Hepatocyte (in vitro differentiated cells): ENCODE results near the gene UTS2B. TPM values are rescaled to one million over a fixed set of nuclear protein-coding genes. Genes with fewer than 3 reads are reported as not detected.

Experiments used
- DNase-seq: peaks from one replicate; pipeline ENCODE4 v3.0.0-alpha.2; 2016; ENCODE audit warnings: low spot score
- H2AFZ ChIP-seq: fragments of 200-600 bp; sonication (generic); 2 replicates; pipeline ENCODE4 v1.6.0; 2016; ENCODE audit warnings: antibody characterized with exemption, mild to moderate bottlenecking
- H3K27ac ChIP-seq: fragments of 200-600 bp; sonication (generic); 2 replicates; pipeline ENCODE4 v1.5.1; 2016; ENCODE audit warnings: mild to moderate bottlenecking
- H3K27me3 ChIP-seq: fragments of 200-600 bp; sonication (generic); 2 replicates; pipeline ENCODE4 v1.6.1; 2016
- H3K36me3 ChIP-seq: fragments of 200-600 bp; sonication (generic); replicated peaks from 2 replicates; pipeline ENCODE4 v1.5.1; 2016; ENCODE audit warnings: low read depth; ENCODE audit not compliant: insufficient read depth
- H3K4me1 ChIP-seq: fragments of 200-600 bp; sonication (generic); 2 replicates; pipeline ENCODE4 v1.5.1; 2016; ENCODE audit warnings: mild to moderate bottlenecking, moderate library complexity; ENCODE audit not compliant: insufficient read depth
- H3K4me2 ChIP-seq: fragments of 200-600 bp; sonication (generic); 2 replicates; pipeline ENCODE4 v1.6.0; 2016
- H3K4me3 ChIP-seq: fragments of 200-600 bp; sonication (generic); 2 replicates; pipeline ENCODE4 v1.5.1; 2016; ENCODE audit warnings: mild to moderate bottlenecking
- H3K79me2 ChIP-seq: fragments of 200-600 bp; sonication (generic); 2 replicates; pipeline ENCODE4 v1.6.0; 2017; ENCODE audit warnings: mild to moderate bottlenecking
- H3K9me2 ChIP-seq: fragments of 200-600 bp; sonication (generic); replicated peaks from 2 replicates; pipeline ENCODE4 v1.6.0; 2017; ENCODE audit warnings: mild to moderate bottlenecking; ENCODE audit not compliant: insufficient read depth
- H3K9me3 ChIP-seq: fragments of 200-600 bp; sonication (generic); 2 replicates; pipeline ENCODE4 v1.5.1; 2016; ENCODE audit warnings: low read depth, mild to moderate bottlenecking
- H4K20me1 ChIP-seq: fragments of 200-600 bp; sonication (generic); 2 replicates; pipeline ENCODE4 v1.6.0; 2016; ENCODE audit warnings: mild to moderate bottlenecking; ENCODE audit not compliant: insufficient read depth, poor library complexity, severe bottlenecking
- EZH2 ChIP-seq: fragments of 200-600 bp; sonication (generic); IDR thresholded peaks from 2 replicates; pipeline ENCODE4 v1.6.1; 2016; ENCODE audit warnings: antibody characterized with exemption, mild to moderate bottlenecking, borderline replicate concordance
- EZH2phosphoT487 ChIP-seq: fragments of 200-600 bp; sonication (generic); IDR thresholded peaks from one replicate; pipeline ENCODE4 v1.6.1; 2018; ENCODE audit warnings: antibody characterized with exemption, mild to moderate bottlenecking, low read depth, moderate library complexity; ENCODE audit not compliant: unreplicated experiment, severe bottlenecking
- WGBS: methylation state at CpG from one replicate; pipeline ENCODE4 v1.1.6; 2016; ENCODE audit warnings: low lambda C conversion rate; ENCODE audit errors: missing lambda C conversion rate; 5-methylcytosine and 5-hydroxymethylcytosine counted together
- polyA plus RNA-seq: library from polyadenylated mRNA; unstranded; fragments of >200 nt; fragmentation: Nextera tagmentation; extraction: Ambion mirVana; gene quantifications from 2 replicates; pipeline ENCODE4 v1.2.1, GENCODE V29; 2016
- total RNA-seq: library from RNA; depleted of rRNA; stranded (reverse); fragments of >200 nt; gene quantifications from 2 replicates; pipeline ENCODE4 v1.2.3, GENCODE V29; 2014
- TF ChIP-seq, protein P1 (sequence below): fragments of 200-600 bp; sonication (generic); IDR thresholded peaks from 2 replicates; pipeline ENCODE4 v1.5.1; 2016; ENCODE audit warnings: antibody characterized with exemption, mild to moderate bottlenecking; ENCODE audit not compliant: poor library complexity

UTS2B gene
- total and polyA plus RNA-seq, 2 experiments from 2014 or later: 0.07 to 0.19 TPM

DNA sequence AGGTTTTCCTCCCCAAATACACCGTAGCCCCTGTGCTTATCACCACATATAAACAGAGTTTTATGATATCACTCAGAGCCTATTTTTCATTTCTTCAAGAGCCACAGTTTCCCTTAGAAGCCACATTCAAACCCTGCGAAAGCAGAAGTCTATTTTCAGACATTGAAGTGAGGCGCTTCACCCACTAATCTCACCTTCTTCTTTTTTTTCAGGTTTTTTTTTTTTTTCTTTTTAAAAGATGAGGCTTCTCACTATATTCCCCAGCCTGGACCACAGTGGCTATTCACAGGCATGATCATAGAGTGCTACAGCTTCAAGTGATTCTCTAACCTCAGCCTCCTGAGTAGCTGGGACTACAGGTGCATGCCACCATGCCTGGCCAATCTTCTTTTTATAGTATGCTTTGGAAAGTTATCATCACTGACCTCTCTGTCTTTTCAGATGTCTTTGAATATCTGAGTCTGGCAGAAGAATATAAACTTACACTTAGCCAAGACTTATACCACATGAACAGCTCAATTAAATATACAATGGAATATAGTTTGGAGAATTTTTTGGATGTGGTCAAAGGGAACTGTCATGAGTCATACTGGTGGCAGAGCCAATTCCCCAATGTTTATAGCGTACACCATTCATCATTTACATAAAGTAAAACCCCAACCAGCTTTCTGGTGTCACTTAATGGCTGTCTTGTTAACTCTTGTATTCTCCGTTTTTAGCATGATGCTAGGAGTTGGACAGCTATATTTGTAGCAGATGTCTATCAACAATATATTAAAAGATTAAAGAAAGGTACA, 60.8 kb downstream of the UTS2B start:
- no peaks in the 10 kb centered on the region for H3K27me3 ChIP-seq
- no peak overlapping the region for H3K27ac ChIP-seq
- no peaks in the 10 kb centered on the region for H4K20me1 ChIP-seq
- no peak overlapping the region for H2AFZ ChIP-seq
- H3K9me2 ChIP-seq: no peaks in the 10 kb centered on the region
- no peak overlapping the region for H3K4me3 ChIP-seq
- H3K4me1 ChIP-seq: no peaks in the 10 kb centered on the region
- H3K4me2 ChIP-seq: no peak overlapping the region
- TF ChIP-seq EZH2 (no peak), EZH2phosphoT487 (no peak)
- TF ChIP-seq, protein P1, sequence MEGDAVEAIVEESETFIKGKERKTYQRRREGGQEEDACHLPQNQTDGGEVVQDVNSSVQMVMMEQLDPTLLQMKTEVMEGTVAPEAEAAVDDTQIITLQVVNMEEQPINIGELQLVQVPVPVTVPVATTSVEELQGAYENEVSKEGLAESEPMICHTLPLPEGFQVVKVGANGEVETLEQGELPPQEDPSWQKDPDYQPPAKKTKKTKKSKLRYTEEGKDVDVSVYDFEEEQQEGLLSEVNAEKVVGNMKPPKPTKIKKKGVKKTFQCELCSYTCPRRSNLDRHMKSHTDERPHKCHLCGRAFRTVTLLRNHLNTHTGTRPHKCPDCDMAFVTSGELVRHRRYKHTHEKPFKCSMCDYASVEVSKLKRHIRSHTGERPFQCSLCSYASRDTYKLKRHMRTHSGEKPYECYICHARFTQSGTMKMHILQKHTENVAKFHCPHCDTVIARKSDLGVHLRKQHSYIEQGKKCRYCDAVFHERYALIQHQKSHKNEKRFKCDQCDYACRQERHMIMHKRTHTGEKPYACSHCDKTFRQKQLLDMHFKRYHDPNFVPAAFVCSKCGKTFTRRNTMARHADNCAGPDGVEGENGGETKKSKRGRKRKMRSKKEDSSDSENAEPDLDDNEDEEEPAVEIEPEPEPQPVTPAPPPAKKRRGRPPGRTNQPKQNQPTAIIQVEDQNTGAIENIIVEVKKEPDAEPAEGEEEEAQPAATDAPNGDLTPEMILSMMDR: no peak
- H3K9me3 ChIP-seq: no peaks in the 10 kb centered on the region
- WGBS: 64% methylated on average over 5 of the region's 5 CpGs
- no peaks in the 10 kb centered on the region for H3K36me3 ChIP-seq
- DNase-seq: no peak
- H3K79me2 ChIP-seq: no peaks in the 10 kb centered on the region

DNA sequence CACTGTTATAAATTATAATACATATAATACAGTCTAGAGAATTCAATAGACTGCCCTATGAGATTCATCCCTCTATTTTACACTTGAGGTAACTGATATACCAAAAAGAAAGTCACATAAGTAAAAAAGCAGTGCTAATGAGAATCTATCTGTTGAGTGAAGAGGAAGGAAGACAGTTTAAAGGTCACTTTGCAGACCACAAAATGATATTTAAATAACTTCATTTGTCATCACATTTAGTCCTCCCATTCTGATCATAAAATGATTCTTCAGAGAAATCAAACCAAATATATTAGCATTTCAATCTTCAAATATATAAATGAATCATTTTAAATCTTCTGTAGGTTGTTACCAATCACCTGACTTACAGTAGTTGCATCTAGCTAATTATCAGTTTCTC, 61.6 kb downstream of the UTS2B start:
- Histone ChIP-seq H3K4me1 (no peaks in the 10 kb centered on the region), H3K4me3 (no peak overlapping the region), H3K27ac (no peak overlapping the region), H3K79me2 (no peaks in the 10 kb centered on the region), H3K9me2 (no peaks in the 10 kb centered on the region), H3K36me3 (no peaks in the 10 kb centered on the region), H3K27me3 (no peaks in the 10 kb centered on the region), H3K9me3 (no peaks in the 10 kb centered on the region), H3K4me2 (no peak overlapping the region), H2AFZ (no peak overlapping the region), H4K20me1 (no peaks in the 10 kb centered on the region)
- TF ChIP-seq EZH2phosphoT487 (no peak), EZH2 (no peak)
- TF ChIP-seq, protein P1: no peak
- DNase-seq: no peak

DNA sequence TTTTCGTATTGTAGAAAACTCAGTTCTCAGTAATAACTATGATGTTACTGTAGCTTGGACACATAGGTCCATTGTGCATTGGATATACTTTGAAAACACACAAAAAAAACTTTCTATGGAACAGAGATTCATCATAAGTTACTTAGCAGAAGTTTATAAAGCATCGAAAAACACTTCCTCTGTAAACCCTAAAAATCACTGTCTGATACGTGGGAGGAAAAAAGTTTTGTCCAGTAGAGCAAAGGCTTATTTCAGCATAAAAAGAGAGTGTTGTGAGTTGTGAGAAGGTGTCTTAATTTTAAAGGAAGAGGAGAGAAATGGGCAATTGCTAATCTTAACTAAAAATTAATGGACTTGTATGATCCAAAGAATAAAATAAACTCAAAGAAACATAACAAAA, 66.5 kb downstream of the UTS2B start:
- Histone ChIP-seq H3K4me1 (no peaks in the 10 kb centered on the region), H3K79me2 (no peaks in the 10 kb centered on the region), H3K36me3 (no peaks in the 10 kb centered on the region), H3K4me3 (no peak overlapping the region), H3K9me3 (no peaks in the 10 kb centered on the region), H2AFZ (no peak overlapping the region), H3K9me2 (no peaks in the 10 kb centered on the region), H3K4me2 (no peak overlapping the region), H4K20me1 (no peaks in the 10 kb centered on the region), H3K27ac (no peak overlapping the region), H3K27me3 (no peaks in the 10 kb centered on the region)
- no peak for DNase-seq
- 87% methylated on average over 3 of the region's 3 CpGs for WGBS
- TF ChIP-seq, protein P1: no peak
- no peak for TF ChIP-seq EZH2phosphoT487

DNA sequence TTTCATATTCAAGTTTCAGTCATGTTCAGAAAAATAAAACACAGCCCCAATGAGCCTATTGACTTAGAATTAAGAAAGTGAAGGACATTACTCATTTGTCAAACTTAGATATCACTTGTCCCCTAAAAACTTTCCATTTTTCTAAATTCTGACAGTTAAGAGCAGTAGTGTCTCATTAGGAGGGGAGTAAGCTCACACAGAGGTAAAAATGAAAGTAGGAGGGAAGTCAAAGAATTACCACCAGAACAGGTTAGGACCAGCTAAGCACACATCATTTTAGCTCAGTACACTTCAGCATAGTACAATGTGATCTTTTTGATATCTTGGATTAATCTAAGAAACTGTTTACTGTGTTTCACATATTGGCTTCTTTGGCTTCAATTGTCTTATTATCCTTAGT, 67.0 kb downstream of the UTS2B start:
- no peaks in the 10 kb centered on the region for H3K9me2 ChIP-seq
- no peaks in the 10 kb centered on the region for H3K4me1 ChIP-seq
- H3K4me2 ChIP-seq: no peak overlapping the region
- H2AFZ ChIP-seq: no peak overlapping the region
- H3K4me3 ChIP-seq: no peak overlapping the region
- no peaks in the 10 kb centered on the region for H3K36me3 ChIP-seq
- no peak for DNase-seq
- H3K27me3 ChIP-seq: no peaks in the 10 kb centered on the region
- H3K27ac ChIP-seq: no peak overlapping the region
- TF ChIP-seq, protein P1: no peak
- TF ChIP-seq EZH2 (no peak), EZH2phosphoT487 (no peak)
- no peaks in the 10 kb centered on the region for H3K79me2 ChIP-seq
- no peaks in the 10 kb centered on the region for H3K9me3 ChIP-seq
- H4K20me1 ChIP-seq: no peaks in the 10 kb centered on the region
